Measurements from ENCODE around the gene CFDP1.

Gene CFDP1

DNA sequence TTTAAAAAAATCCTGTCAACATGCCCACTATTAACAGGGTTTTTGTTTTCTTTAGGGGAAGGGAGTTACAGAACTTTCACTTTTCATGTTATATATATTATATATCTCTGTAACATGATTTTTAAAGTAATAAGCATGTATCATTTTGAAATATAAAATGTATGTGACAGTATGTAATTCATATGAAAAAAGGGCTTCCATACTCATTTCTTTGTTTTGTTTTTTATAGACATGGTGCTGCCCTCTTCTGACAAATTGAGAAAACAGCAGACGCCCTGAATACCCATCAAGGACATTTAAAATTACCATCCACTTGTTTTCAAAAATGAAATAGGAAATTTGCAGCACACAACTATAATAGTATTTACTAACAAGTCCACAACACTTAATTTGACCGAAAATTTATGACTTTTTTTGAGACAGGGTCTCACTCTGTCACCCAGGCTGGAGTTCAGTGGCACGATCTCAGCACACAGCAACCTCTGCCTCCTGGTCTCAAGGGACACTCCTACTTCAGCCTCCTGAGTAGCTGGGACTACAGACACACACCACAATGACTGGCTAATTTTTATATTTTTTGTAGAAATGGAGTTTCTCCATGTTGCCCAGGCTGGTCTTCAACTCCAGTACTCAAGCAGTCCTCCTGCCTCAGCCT is 30.4 kb downstream of the CFDP1 start:
- peak; percentile 57 for DNase-seq

DNA sequence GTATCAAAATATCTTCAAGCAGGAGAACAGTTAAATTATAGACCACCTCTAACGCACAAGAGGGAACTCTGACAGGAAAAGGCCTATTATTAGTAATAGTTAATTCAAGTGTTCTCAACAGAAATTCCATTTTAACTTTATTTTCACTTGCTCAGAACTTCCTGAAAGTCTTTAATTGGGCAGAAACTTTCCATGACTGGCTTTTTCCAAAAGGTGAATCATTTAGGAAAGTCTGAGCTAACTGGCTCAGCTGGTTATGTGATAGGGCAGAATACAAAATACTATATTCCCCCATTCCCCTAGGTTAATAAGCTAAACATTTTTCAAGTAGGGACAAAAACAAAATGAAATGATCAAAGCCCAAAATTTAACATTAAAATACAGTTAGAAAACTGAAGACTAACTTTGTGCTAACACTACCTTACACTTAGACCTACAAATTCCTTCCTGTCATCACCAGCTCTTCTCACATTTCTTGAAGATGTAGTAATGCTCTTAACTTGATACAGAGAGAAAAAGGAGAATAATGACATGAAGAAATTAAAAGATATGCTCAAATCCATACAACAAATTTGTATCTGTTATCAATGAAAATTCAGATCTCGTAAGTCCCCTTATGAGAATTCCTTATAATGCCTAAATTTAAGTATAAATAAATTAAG is 31.0 kb downstream of the CFDP1 start:
- DNase-seq: peak; percentile 78

DNA sequence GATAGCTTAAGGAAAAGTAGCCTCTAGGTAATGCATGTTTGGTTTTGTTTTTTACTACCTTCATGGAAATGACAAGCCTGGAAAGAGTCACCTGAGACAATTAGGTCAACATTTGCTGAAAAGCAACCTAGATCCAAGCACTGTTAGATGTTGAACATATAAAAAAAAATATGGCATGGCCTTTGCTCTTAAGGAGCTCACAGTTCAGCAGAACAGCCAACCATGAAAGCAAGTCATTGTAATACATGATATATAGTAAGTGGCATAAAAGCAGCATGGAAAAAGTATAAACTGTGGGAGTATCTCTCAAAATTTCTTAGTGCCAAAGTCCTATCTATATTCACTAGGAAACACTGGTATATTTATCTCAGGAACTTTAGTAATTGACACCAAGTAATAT is 31.6 kb downstream of the CFDP1 start:
- DNase-seq: no peak

DNA sequence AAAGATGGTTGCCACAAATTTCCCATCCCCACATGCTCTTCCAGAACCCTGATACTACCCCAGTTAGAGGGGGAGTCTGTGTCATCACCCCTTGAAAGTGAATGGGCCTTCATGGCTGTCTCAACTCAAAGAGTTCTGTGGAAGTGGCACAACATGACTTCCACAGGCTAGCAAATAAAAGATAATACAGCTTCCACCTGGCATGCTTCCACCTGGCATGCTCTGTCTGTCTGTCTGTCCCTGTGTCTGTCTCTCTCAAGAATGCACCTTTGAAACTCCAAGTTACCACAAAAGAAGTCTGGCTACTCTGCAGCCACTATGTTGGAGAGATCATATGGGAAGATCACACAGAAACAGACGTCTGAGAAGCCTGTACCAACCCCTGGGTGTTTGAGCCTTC is 35.0 kb downstream of the CFDP1 start:
- DNase-seq: peak; percentile 18

DNA sequence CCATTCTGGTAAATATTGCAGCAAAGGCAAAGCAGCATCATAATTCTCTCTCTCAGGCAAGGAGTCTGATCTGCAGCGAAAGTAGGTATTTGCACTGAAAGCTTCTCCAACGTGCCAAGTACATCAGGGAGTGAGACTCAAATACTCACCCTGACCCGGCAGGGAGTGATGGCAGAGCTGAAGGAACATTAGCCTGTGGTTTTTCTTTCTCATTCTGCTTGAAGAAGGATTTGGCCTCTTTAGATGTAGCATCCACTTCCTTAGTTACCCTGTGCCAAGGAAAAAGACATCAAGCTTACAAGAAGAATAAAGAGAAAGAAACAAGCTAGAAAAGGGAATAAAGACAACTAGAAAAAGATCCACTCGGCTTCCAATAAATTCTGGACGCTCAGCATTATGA is 38.4 kb downstream of the CFDP1 start:
- no peak for DNase-seq

DNA sequence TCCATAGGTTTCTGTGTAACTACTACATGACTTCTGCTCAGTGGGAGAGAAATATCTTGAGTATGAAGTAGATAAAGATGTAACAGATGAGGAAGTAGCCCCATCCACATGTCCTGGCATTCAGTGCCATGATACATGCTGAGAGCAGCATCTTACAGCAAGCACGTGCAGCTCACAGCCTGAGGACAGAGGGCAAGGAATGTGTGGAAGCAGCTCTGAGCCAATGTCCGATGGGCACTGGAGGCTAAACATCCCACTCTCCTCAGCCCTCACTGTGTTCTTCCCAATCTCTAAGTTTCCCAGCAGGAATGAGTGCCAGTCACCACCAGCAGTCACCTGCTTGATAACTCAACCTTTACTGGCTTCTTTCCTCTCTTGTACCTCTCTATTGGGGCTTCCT is 40.4 kb downstream of the CFDP1 start:
- no peak for DNase-seq

DNA sequence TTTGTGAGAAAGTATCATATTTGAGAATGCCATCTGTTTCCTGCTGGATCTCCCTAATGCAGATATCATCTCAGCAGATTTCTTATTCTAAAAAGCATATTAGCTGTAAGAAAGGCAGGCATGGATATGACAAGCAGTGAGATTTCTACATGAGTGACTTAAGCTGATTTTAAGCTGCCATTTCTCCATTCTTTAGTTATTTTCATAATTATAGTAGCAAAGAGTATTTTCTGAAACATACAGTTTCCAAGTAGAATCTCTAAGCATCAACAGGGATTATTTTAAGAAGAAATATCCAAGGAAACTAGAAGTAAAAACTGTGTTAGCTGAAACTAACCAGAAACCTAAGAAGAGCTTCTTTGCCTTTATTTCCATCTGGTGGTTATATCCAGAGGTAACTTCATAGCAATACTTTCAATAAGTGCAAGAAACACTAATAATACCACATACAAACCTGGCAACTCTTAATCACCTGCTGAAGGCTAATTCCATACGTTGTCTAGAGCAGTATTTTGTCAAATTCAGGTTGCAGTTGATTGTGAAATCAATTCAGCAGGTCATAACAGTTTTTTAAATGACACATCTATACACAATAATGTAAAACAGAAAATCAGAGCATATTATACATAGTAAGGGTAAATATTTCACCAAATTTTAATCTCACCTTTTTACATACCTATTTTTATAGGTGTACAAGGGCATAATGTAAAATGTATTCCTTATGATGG is 42.2 kb downstream of the CFDP1 start:
- DNase-seq: no peak

DNA sequence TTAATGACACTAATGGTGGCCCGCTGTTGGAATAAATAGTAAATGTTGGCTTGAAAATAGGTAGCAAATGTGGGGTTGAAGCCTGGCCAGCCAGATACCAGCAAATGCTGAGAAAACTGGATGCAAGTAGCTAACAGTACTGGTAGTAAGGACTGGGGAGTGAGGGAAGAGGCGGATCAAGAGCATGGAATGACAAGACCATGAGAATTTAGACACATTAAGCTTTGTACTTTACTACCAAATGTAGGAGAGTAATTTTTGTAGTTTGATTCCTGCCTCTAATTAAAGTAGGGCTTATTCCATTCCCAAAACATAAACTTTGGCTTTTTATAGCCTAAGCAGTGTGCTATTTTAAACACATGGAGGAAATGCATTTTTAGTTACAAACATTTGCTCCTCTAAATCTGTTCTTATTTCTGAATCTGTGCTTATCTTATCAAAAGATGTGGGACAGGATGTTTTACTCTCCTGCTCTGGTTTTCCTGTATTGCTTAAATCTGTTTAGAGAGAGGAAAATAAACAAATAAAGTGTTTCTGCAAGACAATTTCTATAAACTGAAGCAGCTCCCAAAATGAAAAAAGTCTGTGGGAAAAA is 44.1 kb downstream of the CFDP1 start:
- no peak for DNase-seq

DNA sequence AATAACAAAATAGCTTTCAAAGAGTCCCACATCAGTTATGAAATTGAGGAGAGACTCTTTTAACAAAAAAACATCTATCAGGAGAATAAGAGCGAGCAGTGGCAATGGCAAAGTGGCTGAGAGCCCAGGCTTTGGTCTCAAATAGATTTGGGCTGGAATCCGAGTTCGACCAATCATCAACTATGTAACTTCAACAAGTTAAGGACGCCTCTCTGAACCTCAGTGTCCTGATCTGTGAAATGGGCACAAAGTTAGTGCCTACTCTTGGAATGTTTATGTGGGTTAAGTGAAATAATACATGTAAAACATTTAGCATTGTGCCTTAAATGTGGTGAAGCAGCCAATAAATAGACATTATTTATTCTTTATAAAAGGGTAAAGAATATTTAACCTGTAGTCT is 45.4 kb downstream of the CFDP1 start:
- no peak for DNase-seq

DNA sequence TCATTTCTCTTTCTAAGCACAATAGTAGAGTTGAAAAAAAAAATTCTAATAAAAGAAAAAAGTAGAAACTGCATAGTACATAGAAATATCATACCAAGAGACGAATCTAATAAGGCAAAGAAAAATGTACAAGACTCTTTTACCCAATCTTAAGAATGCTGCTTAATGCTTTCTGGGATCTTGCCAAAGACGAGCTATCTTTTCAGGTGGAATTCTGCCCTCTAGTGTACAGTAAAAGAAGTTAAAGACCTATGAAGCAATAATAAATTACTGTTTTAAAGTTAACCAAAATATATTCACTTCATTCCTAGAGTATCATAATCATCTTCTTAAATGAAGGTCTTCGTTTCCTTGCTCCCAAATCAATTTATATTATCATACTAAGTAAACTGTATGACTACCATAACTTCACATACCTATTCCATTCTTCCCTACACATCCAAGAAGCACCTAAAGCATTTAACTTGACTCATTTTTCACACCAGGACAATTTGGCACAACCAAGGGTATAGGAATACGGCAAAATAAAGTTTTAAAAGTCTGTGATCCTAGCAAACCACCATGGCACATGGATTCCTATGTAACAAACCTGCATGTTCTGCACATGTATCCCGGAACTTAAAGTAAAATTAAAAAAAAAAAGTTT is 47.7 kb downstream of the CFDP1 start:
- peak; percentile 89 for DNase-seq

DNA sequence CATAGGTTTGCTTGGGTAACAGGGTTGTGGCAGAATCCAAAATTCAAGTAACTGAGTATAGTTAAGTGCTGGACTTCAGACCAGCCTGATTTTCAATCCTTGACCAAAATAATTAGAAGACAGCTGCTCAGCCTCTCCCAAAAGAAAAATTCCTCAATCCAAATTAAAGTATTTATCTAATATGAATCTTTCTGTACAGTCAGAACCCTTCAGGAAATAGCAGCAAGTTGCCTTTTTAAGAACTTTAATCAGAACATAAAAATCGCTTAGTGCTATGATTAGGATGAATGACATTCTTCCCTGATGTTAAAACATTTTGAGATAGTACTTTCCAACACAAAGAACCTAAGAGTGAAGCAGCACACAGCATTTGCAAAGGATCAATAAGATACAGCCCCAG is 50.2 kb downstream of the CFDP1 start:
- no peak for DNase-seq

DNA sequence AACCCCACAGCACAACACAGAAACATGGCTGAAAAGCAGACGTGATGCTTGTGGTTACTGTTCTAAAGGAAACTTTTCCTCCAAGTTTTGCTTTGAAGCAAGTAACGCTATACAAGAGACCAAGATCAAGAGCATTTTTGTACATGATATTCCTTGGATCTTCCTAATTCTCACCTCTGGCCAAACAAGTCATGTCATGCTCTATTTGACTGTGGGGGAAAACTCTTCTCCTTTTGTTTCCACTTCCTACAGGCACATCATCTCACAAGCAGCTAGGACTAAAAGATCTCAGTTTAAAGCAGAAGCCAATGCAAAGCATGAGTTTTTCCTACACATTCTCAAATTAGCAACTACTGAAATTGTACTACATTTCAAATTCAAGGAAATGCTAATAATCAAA is 50.7 kb downstream of the CFDP1 start:
- DNase-seq: no peak

DNA sequence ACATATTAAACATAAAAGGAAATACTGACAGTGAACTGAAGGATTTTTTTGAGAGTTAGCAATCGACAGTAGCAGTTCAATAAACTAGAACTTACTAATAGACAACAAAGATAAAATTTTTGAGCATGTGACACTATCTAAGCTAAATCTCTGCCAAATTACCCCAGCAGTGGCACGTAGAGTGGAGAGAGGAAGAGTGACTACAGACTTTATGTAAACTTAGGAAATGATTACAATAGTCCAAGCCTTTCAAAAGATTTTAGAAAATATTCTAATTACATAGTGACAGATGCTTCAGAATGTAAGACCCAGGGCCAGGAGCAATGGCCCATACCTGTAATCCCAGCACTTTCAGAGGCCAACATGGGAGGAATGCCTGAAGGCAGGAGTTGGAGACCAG is 52.4 kb downstream of the CFDP1 start:
- no peak for DNase-seq

DNA sequence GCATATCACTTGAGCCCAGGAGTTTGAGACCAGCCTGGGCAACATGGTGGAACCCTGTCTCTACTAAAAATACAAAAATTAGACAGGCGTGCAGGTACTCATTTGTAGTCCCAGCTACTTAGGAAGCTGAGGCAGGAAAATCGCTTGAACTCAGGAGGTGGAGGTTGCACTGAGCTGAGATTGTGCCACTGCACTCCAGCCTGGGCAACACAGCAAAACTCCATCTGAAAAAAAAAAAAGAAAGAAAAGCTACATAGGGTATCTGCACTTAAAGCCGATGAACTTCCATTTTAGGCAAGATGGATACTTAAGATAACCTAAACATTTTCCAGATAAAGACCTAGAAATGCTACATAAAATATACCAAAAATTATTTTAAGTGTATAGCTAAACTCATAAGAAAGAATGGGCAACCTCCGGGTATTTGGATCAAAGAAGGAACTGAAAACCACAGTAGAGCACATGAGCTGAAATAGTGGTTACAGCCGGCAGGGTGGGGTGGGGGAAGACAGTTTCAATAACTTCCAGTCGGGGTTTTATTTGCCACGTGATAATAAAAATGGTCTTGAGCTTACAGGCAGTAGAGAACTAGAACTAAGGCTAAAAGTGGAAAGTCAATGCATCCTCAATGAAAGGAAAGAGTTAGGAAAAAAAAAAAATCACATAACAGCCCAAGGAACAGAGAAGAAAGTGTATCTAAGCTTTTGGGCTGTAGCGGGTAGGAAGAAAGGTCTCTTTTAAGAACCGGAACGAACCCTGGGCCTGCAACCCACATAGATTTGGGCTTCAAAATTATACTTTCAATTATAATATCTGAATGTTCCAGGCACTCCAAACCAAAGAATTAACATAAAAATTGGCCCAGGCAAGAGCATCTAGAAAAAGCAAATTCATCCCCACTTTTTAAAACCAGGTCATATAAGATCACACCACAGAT is 53.1 kb downstream of the CFDP1 start:
- no peak for DNase-seq

DNA sequence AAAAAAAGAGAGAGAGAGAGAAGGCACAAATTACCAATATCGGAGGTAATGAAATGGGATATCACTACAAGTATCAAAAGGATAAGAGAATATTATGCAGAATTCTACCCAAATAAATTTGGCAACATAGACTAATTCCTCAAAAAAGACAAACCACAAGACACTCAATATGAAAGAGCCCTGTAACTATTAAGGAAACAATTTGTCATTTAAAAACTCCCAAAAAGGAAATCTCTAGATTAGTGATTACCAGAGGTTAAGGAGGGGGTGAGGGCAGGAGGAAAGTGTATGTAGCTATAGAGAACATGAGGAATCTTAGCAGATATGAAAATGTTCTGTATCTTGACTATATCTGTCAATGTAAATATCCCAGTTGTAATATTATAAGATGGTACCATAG is 54.0 kb downstream of the CFDP1 start:
- DNase-seq: peak; percentile 24

DNA sequence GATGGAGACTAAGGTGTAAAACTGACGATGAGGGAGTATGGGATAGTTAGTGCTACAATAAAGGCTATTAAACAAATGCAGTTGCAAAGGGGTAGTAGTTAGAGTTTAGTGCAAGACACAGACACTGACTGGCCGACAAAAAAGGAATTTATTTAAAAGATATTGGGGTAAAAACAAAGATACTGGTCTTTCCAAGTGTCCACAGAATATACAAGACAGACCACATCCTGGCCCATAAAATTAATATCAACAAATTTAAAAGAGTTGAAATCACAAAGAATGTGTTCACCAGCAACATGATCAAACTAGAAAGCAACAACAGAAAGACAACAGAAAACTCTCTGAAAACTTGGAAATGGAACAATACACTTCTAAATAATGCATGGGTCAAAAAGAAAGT is 54.7 kb downstream of the CFDP1 start:
- no peak for DNase-seq

DNA sequence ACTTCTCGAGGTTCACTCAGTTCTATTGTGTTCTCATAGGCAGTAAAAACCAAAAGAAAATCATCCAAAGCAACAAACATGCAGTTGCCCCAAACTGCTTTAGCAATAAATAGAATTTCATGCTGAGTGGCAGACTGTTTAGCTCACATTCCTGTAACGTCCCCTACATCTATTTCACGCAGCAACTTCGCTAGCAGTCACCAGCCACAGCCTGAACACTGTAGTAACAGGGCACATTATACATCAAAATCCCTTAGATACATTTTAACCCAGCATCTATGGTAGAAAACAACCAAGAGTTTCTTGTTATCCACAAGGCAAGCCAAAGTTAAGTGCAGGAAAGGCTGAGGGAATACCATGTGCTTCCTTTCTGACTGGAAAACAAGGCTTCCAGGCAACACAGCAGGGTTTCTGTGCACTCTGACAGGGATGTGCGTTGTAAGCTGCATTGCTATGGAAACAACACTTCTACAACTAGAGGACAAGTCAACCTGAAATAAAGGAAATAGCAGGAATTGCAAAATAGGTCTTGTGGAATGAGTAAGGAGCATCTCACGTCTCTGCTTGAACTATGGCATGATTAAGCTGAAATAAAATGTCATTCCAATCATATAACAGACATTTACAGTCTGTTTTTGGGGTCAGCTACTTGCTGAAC is 55.4 kb downstream of the CFDP1 start:
- peak; percentile 97 for DNase-seq

DNA sequence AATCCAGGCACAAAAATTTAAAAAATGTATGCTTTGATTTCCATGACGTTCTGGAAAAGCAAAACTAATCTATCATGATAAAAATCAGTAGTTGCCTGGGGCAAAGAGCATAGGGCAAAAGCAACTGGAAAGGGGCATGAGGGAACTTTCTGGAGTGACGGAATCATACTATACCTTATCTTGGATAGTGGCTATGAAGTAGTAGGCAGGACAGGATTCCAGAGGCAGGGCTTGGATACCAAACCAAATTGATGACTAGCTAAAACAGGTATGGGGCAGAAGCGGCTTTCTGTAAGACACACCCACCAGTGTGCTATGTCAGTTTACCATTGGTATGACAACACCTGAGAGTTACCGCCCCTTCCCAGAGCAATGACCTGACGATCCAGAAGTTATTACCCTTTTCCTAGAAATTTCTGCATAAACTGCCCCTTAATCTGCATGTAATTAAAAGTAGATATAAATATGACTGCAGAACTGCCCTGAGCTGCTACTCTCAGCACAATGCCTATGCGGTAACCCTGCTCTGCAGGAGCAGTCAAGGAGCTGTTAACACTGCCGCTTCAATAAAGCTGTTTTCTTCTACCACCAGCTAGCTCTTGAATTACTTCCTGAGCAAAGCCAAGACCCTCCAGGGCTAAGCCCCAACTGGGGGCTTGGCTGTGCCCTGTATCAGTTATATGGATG is 56.7 kb downstream of the CFDP1 start:
- DNase-seq: no peak

DNA sequence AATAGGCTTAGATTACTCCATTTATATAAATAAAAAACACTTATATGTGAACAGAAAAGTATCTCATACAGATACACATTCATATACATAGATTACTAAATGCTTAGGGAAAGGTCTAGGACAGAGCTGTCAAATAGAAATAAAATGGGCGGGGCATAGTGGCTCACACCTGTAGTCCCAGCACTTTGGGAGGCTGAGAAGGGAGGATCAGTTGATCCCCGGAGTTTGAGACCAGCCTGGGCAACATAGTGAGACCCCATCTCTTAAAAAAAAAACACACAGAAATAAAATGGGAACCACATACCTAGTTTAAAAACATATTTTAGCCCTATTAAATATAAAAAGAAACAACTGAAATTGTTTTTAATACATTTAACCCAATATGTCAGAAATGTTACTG is 58.9 kb downstream of the CFDP1 start:
- DNase-seq: no peak

DNA sequence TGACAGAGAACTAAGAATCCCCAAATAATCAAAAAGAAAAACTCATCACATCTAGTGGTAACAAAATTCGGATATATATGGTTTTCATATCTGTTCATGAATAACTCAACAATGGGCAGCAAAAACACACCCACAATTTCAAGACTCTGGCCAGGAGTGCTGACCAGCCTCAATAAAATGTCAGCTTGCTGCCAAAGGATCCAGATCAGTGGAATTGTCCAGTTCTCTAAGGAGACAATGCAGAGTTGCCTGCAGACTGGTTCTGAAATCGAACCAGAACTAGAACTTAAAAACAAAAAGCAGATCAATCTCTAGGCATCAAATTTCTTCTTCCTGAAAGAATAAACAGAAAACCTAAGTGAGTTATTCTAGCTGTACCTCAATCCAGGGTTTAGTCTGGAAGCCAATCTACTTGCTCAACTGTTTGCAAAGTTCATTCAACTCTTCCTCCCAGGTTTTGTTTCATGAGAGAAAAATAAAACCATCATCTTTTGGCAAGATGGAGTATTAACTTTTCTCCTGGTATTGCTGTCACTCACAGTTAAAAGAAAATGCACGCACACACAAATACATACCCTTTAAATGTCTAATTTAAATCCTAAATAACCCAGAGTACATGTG is 61.0 kb downstream of the CFDP1 start:
- peak; percentile 41 for DNase-seq

DNA sequence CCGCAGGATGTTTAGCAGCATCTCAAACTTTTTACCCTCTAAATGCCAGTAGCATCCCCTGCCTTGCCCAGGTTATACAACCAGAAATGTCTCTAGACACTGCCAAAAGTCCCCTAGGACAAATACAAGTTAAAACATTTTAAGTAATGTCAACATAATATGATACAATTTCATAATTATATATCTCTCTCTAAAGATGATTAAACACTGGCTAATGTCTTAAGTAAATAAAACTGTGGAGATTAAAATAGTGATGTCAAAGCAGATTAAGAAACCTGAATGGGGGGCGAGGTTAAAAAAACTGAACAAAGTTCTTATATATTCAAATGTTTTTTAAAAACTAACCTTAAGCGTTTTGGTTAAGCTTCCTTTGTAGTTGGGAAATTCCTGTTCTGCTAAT is 62.1 kb downstream of the CFDP1 start:
- DNase-seq: no peak

All from fibroblast of upper back skin (primary cell).